Effector memory CD4-positive, alpha-beta T cell (primary cell): ENCODE results near the gene RRP15.
A peak's percentile ranks its signal among the peaks of the same experiment; 100 is the strongest.

Source experiments
- DNase-seq, 3 donors: peaks; one replicate each; pipeline ENCODE4 v3.0.0-alpha.2; 2020
- H3K27ac ChIP-seq: 2 replicates; pipeline ENCODE4 v1.7.0; 2013; ENCODE audit warnings: mild to moderate bottlenecking, low read length, moderate library complexity; ENCODE audit not compliant: insufficient read depth, poor library complexity, severe bottlenecking
- H3K27me3 ChIP-seq: replicated peaks from 2 replicates; pipeline ENCODE4 v1.7.0; 2013; ENCODE audit warnings: mild to moderate bottlenecking, low read length; ENCODE audit not compliant: insufficient read depth, control insufficient read depth, poor library complexity, severe bottlenecking
- H3K36me3 ChIP-seq: 2 replicates; pipeline ENCODE4 v1.7.0; 2013; ENCODE audit warnings: mild to moderate bottlenecking, low read length, moderate library complexity; ENCODE audit not compliant: control insufficient read depth, insufficient read depth
- H3K4me1 ChIP-seq: 2 replicates; pipeline ENCODE4 v1.7.0; 2013; ENCODE audit warnings: low read length, mild to moderate bottlenecking; ENCODE audit not compliant: control insufficient read depth, insufficient read depth, poor library complexity, severe bottlenecking
- H3K4me3 ChIP-seq: 2 replicates; pipeline ENCODE4 v1.7.0; 2013; ENCODE audit warnings: low read length, low read depth, mild to moderate bottlenecking; ENCODE audit not compliant: insufficient read depth, poor library complexity, severe bottlenecking
- H3K9me3 ChIP-seq: 2 replicates; pipeline ENCODE4 v1.7.0; 2013; ENCODE audit warnings: mild to moderate bottlenecking, low read length, moderate library complexity; ENCODE audit not compliant: control insufficient read depth

The RRP15 gene

GRCh38 chr1:218259800-218260199 lies 25.3 kb upstream of the RRP15 start:
- Histone ChIP-seq H3K27ac (no peak overlapping the region), H3K4me1 (no peaks in the 10 kb centered on the region)

DNA sequence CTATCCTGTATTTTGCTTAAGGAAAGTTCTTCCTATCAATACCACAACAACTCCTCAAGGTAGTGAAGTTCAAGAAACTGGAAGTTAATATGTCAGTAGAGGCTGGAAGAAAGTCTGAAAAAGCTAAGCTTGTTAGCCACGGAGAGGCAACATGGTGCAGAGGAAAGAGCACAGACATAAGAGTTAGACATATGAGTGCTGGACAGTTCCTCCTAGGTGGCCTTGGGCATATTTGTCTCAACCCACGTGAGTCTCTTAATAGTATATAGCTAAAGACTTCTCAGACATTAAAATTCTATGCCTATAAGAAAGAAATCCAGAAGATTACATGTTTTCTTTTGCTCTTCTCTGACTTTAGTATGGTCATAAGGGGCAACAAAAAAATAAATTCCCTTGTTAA lies 22.8 kb upstream of the RRP15 start:
- DNase-seq: no peak
- Histone ChIP-seq H3K27me3 (no peaks in the 10 kb centered on the region), H3K4me3 (no peak overlapping the region), H3K4me1 (no peaks in the 10 kb centered on the region), H3K27ac (no peak overlapping the region), H3K9me3 (no peaks in the 10 kb centered on the region), H3K36me3 (no peaks in the 10 kb centered on the region)

More at GRCh38 chr1:218259800-218260199, 25.3 kb upstream of the RRP15 start:
- no peak for DNase-seq
- Histone ChIP-seq H3K36me3 (no peaks in the 10 kb centered on the region), H3K4me3 (no peak overlapping the region), H3K27me3 (no peaks in the 10 kb centered on the region), H3K9me3 (no peaks in the 10 kb centered on the region)

- Histone ChIP-seq H3K4me1 (no peaks in the 10 kb centered on the region), H3K4me3 (no peak overlapping the region), H3K9me3 (no peaks in the 10 kb centered on the region), H3K27me3 (no peaks in the 10 kb centered on the region), H3K36me3 (no peaks in the 10 kb centered on the region), H3K27ac (no peak overlapping the region)
- DNase-seq: no peak
Observed at GRCh38 chr1:218266356-218266755, 18.7 kb upstream of the RRP15 start.

DNA sequence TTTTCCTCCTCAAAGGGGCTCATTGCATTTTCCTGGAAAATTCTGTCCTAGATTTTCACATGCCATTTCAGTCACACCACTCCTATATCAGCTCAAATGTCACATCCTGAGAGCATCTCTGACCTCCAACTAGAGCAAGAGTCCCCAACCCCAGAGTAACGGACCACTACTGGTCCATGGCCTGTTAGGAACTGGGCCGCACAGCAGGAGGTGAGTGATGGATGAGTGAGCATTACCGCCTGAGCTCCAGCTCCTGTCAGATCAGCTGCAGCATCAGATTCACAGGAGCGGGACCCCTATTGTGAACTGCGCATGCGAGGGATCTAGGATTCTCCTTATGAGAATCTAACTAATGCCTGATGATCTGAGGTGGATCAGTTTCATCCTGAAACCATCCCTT lies 12.7 kb upstream of the RRP15 start:
- no peaks in the 10 kb centered on the region for H3K27me3 ChIP-seq
- no peak for DNase-seq

GRCh38 chr1:218273762-218274479 lies 11.2 kb upstream of the RRP15 start:
- Histone ChIP-seq H3K4me3 (no peak overlapping the region), H3K4me1 (no peaks in the 10 kb centered on the region), H3K27me3 (no peaks in the 10 kb centered on the region), H3K9me3 (no peaks in the 10 kb centered on the region), H3K36me3 (no peaks in the 10 kb centered on the region), H3K27ac (no peak overlapping the region)
- no peak for DNase-seq

More for the DNA sequence above, 12.7 kb upstream of the RRP15 start:
- H3K36me3 ChIP-seq: no peaks in the 10 kb centered on the region
- H3K27ac ChIP-seq: no peak overlapping the region
- no peaks in the 10 kb centered on the region for H3K9me3 ChIP-seq
- H3K4me1 ChIP-seq: no peaks in the 10 kb centered on the region
- no peak overlapping the region for H3K4me3 ChIP-seq

DNA sequence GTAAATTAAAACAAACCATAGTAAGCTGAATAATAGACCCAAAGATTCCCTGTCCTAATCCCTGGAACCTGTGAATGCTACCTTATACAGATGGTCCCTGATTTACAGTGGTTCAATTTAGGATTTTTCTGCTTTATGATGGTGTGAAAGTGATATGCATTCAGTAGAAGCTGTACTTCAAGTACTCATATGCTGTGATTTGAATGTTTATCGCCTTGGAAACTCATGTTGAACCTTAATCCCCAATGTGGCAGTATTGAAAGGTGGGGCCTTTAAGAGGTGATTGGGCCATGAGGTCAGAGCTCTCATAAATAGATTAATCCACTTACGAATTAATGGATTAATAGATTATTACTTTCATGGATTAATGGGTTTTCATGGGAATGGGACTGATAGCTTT lies 10.6 kb upstream of the RRP15 start:
- H3K36me3 ChIP-seq: no peaks in the 10 kb centered on the region
- H3K4me3 ChIP-seq: no peak overlapping the region

GRCh38 chr1:218275823-218276222 lies 9.3 kb upstream of the RRP15 start:
- no peaks in the 10 kb centered on the region for H3K36me3 ChIP-seq
- H3K4me3 ChIP-seq: no peak overlapping the region
- H3K4me1 ChIP-seq: no peaks in the 10 kb centered on the region
- H3K27me3 ChIP-seq: no peaks in the 10 kb centered on the region
- H3K9me3 ChIP-seq: no peaks in the 10 kb centered on the region
- no peak overlapping the region for H3K27ac ChIP-seq
- DNase-seq: no peak

More for the DNA sequence above, 10.6 kb upstream of the RRP15 start:
- no peak for DNase-seq
- H3K27ac ChIP-seq: no peak overlapping the region
- H3K4me1 ChIP-seq: no peaks in the 10 kb centered on the region
- H3K9me3 ChIP-seq: no peaks in the 10 kb centered on the region
- no peaks in the 10 kb centered on the region for H3K27me3 ChIP-seq

- Histone ChIP-seq H3K27ac (no peak overlapping the region), H3K4me1 (peaks cover 7% of the 10 kb centered on the region)
Observed at GRCh38 chr1:218281285-218281684, 3.8 kb upstream of the RRP15 start.

GRCh38 chr1:218284377-218284916 lies 646 bp upstream of the RRP15 start:
- Histone ChIP-seq H3K36me3 (no peaks in the 10 kb centered on the region), H3K27me3 (no peaks in the 10 kb centered on the region), H3K4me1 (peaks cover 7% of the 10 kb centered on the region), H3K27ac (peak overlapping the region; percentile 68), H3K4me3 (peak overlapping the region; percentile 92), H3K9me3 (no peaks in the 10 kb centered on the region)
- no peak for DNase-seq

More at GRCh38 chr1:218281285-218281684, 3.8 kb upstream of the RRP15 start:
- no peaks in the 10 kb centered on the region for H3K27me3 ChIP-seq
- no peak overlapping the region for H3K4me3 ChIP-seq
- no peak for DNase-seq
- H3K36me3 ChIP-seq: no peaks in the 10 kb centered on the region
- H3K9me3 ChIP-seq: no peaks in the 10 kb centered on the region

DNA sequence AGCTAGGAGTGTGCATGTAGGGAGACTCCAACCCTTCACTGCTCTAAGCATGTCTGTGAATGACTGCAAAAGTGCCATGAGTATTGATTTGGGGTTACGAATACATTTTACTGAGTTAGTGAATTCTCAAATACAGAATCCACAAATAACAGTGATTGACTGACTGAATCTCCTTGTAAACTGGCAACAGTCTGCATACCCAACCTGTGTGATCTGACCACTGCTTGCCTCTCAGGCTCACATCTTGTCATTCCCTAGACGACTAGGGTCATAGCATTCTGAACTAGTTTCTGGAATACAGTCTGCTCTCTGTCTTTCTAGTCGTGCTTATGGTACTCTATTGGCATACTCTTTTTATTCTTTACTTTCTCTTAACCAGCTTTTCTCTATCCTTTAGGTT lies 7.4 kb downstream of the RRP15 start:
- DNase-seq: no peak
- Histone ChIP-seq H3K4me3 (no peak overlapping the region), H3K27ac (no peak overlapping the region), H3K4me1 (no peaks in the 10 kb centered on the region), H3K9me3 (no peaks in the 10 kb centered on the region), H3K27me3 (no peaks in the 10 kb centered on the region), H3K36me3 (no peaks in the 10 kb centered on the region)
